WTC11 (cell line): Measurements from ENCODE around the gene HECTD4. TPM values are rescaled to one million over a fixed set of nuclear protein-coding genes. Genes with fewer than 3 reads are reported as not detected.

Source experiments
- ATAC-seq: fragments of 200-7000 bp; cut with Tn5 transposase; 2 replicates; pipeline ENCODE4 v1.10.0; 2021; ENCODE audit warnings: mild to moderate bottlenecking, moderate library complexity
- CTCF ChIA-PET: fragments of 300-600 bp; sonication (Branson Sonifier 250); formaldehyde crosslinking; loops from one replicate; lab custom pipeline; 2021; ENCODE audit warnings: antibody characterized with exemption; lab: Charles Lee
- POLR2A ChIA-PET: fragments of 350-600 bp; sonication (Branson Sonifier 250); formaldehyde crosslinking; loops from one replicate; lab custom pipeline; 2021; ENCODE audit warnings: antibody characterized with exemption; lab: Charles Lee
- DNase-seq: peaks from one replicate; pipeline ENCODE4 v3.0.0; 2021; ENCODE audit warnings: low spot score
- H3K27ac Mint-ChIP-seq: 2 replicates; pipeline ENCODE4 v1.8.0; 2021; ENCODE audit warnings: mixed read lengths
- H3K27me3 Mint-ChIP-seq: 2 replicates; pipeline ENCODE4 v1.8.0; 2021; ENCODE audit warnings: low read depth, mild to moderate bottlenecking, moderate library complexity, mixed read lengths
- H3K36me3 Mint-ChIP-seq: 2 replicates; pipeline ENCODE4 v1.8.0; 2021; ENCODE audit warnings: mixed read lengths
- H3K4me1 Mint-ChIP-seq: 2 replicates; pipeline ENCODE4 v1.8.0; 2022; ENCODE audit warnings: mixed read lengths
- H3K4me3 Mint-ChIP-seq: 2 replicates; pipeline ENCODE4 v1.8.0; 2021; ENCODE audit warnings: mild to moderate bottlenecking, moderate library complexity, mixed read lengths
- H3K9me3 Mint-ChIP-seq: 2 replicates; pipeline ENCODE4 v1.8.0; 2021; ENCODE audit warnings: mixed read lengths
- CREB1 ChIP-seq: sonication (generic); formaldehyde crosslinking; IDR thresholded peaks from 2 replicates; pipeline ENCODE4 v1.8.0; 2023; ENCODE audit warnings: mild to moderate bottlenecking, missing genetic modification reagents
- FOXJ3 ChIP-seq: sonication (generic); formaldehyde crosslinking; IDR thresholded peaks from 2 replicates; pipeline ENCODE4 v1.9.0; 2021; ENCODE audit warnings: missing genetic modification reagents, mild to moderate bottlenecking, borderline replicate concordance
- GABPB1 ChIP-seq: sonication (generic); formaldehyde crosslinking; IDR thresholded peaks from 2 replicates; pipeline ENCODE4 v1.8.1; 2023; ENCODE audit warnings: mild to moderate bottlenecking, missing genetic modification reagents
- HMGA2 ChIP-seq: fragments of 250-450 bp; sonication (Bioruptor Pico); IDR thresholded peaks from 2 replicates; pipeline ENCODE4 v1.4.0; 2021; ENCODE audit warnings: mild to moderate bottlenecking, moderate library complexity
- NFATC4 ChIP-seq: fragments of 250-450 bp; sonication (Bioruptor Pico); IDR thresholded peaks from 2 replicates; pipeline ENCODE4 v1.9.0; 2021; ENCODE audit warnings: mild to moderate bottlenecking
- NR2C2 ChIP-seq: sonication (generic); formaldehyde crosslinking; IDR thresholded peaks from 2 replicates; pipeline ENCODE4 v1.8.0; 2022; ENCODE audit warnings: mild to moderate bottlenecking, missing genetic modification reagents
- RORB ChIP-seq: fragments of 250-450 bp; sonication (Bioruptor Pico); IDR thresholded peaks from 2 replicates; pipeline ENCODE4 v1.9.0; 2021; ENCODE audit warnings: mild to moderate bottlenecking
- TP53 ChIP-seq: sonication (generic); formaldehyde crosslinking; IDR thresholded peaks from 2 replicates; pipeline ENCODE4 v1.8.1; 2023; ENCODE audit warnings: mild to moderate bottlenecking, missing genetic modification reagents
- ZNF138 ChIP-seq: sonication (generic); formaldehyde crosslinking; conservative IDR thresholded peaks from 2 replicates; pipeline ENCODE4 v1.8.1; 2022; ENCODE audit warnings: mild to moderate bottlenecking, moderate library complexity, missing genetic modification reagents
- ZNF416 ChIP-seq: fragments of 250-450 bp; sonication (Bioruptor Pico); IDR thresholded peaks from 2 replicates; pipeline ENCODE4 v1.9.0; 2021; ENCODE audit warnings: mild to moderate bottlenecking, inconsistent platforms
- total RNA-seq: library from RNA; stranded (reverse); gene quantifications from 3 replicates; pipeline ENCODE4 v1.2.3, GENCODE V29; 2021
- TF ChIP-seq, protein P1 (sequence below): sonication (generic); formaldehyde crosslinking; IDR thresholded peaks from 2 replicates; pipeline ENCODE4 v1.8.1; 2023; ENCODE audit warnings: mild to moderate bottlenecking, missing genetic modification reagents, moderate library complexity
- TF ChIP-seq, protein P2 (sequence below): sonication (generic); formaldehyde crosslinking; IDR thresholded peaks from 2 replicates; pipeline ENCODE4 v1.8.1; 2023; ENCODE audit warnings: mild to moderate bottlenecking, missing genetic modification reagents
- TF ChIP-seq, protein P3 (sequence below): sonication (generic); formaldehyde crosslinking; IDR thresholded peaks from 2 replicates; pipeline ENCODE4 v1.8.1; 2023; ENCODE audit warnings: mild to moderate bottlenecking, moderate library complexity, missing genetic modification reagents
- TF ChIP-seq, protein P4 (sequence below): fragments of 250-450 bp; sonication (Bioruptor Pico); IDR thresholded peaks from 2 replicates; pipeline ENCODE4 v1.9.0; 2021; ENCODE audit warnings: mild to moderate bottlenecking, borderline replicate concordance
- TF ChIP-seq, protein P5 (sequence below): sonication (generic); formaldehyde crosslinking; IDR thresholded peaks from 2 replicates; pipeline ENCODE4 v1.8.0; 2023; ENCODE audit warnings: mild to moderate bottlenecking, missing genetic modification reagents
- TF ChIP-seq, protein P6 (sequence below): sonication (generic); formaldehyde crosslinking; IDR thresholded peaks from 2 replicates; pipeline ENCODE4 v1.8.0; 2022; ENCODE audit warnings: missing genetic modification reagents
- TF ChIP-seq, protein P7 (sequence below): sonication (generic); formaldehyde crosslinking; IDR thresholded peaks from 2 replicates; pipeline ENCODE4 v1.8.1; 2022; ENCODE audit warnings: missing genetic modification reagents, borderline replicate concordance

Gene HECTD4
- total RNA-seq, 1 experiment from 2014 or later = 31.7 TPM

DNA sequence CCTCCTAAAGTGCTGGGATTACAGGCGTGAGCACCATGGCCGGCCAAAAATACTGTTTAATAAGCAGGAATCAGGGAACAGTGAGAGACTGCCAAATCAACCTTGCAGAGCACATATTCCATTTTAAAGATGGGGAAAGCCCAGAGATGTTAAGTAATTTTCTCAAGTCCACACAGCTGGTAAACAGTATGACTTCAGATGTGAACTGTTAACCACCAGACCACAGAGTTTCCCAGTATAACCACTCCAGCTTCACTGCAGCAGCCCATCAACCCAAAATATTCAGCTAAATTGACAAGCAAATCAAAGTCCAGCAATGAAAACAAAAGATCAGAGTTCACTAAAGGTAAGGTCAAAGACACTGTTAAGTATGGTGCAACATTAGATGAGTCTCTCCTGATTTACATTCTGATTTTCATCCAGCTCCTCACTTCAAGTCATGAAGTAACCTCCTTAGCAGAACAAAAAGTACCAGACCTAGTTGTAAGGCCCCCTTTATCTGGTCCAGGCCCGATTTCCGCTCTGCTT is 174.8 kb downstream of the HECTD4 start:
- H3K27me3 Mint-ChIP-seq = no peaks in the 10 kb centered on the region
- TF ChIP-seq, protein P1, sequence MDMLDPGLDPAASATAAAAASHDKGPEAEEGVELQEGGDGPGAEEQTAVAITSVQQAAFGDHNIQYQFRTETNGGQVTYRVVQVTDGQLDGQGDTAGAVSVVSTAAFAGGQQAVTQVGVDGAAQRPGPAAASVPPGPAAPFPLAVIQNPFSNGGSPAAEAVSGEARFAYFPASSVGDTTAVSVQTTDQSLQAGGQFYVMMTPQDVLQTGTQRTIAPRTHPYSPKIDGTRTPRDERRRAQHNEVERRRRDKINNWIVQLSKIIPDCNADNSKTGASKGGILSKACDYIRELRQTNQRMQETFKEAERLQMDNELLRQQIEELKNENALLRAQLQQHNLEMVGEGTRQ (CRISPR knock-in tag) = no peak
- TF ChIP-seq, protein P2, sequence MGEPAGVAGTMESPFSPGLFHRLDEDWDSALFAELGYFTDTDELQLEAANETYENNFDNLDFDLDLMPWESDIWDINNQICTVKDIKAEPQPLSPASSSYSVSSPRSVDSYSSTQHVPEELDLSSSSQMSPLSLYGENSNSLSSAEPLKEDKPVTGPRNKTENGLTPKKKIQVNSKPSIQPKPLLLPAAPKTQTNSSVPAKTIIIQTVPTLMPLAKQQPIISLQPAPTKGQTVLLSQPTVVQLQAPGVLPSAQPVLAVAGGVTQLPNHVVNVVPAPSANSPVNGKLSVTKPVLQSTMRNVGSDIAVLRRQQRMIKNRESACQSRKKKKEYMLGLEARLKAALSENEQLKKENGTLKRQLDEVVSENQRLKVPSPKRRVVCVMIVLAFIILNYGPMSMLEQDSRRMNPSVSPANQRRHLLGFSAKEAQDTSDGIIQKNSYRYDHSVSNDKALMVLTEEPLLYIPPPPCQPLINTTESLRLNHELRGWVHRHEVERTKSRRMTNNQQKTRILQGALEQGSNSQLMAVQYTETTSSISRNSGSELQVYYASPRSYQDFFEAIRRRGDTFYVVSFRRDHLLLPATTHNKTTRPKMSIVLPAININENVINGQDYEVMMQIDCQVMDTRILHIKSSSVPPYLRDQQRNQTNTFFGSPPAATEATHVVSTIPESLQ (CRISPR knock-in tag) = no peak
- TF ChIP-seq NFATC4 (CRISPR knock-in tag) = no peak
- TF ChIP-seq, all 79 proteins: peak for 0
- Mint-ChIP-seq H3K4me1 (no peaks in the 10 kb centered on the region), H3K27ac (no peak overlapping the region), H3K9me3 (no peaks in the 10 kb centered on the region), H3K4me3 (no peak overlapping the region), H3K36me3 (peaks cover 42% of the 10 kb centered on the region)
- ATAC-seq = no peak
- POLR2A ChIA-PET = no interaction called here
- CTCF ChIA-PET = interaction anchor here (2.4 kb wide), 1 partner anchor 9 kb away, joined by 7 read pairs; no protein-coding TSS in a partner anchor
- DNase-seq = no peak

DNA sequence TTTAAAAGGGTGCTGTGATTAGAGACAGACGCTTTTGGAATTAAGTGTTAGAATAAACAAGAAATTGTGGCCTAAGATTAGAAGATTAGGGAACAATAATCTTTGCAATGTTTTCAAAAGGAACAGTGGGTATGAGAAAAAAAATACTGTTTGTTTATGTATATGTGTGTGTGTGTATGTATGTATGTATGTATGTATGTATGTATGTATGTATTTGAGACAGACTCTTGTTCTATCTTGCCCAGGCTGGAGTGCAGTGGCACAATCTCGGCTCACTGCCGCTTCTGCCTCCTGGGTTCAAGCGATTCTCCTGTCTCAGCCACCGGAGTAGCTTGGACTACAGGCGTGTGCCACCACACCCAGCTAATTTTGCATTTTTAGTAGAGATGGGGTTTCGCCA is 175.3 kb downstream of the HECTD4 start:
- Mint-ChIP-seq H3K27me3 (no peaks in the 10 kb centered on the region), H3K4me1 (no peaks in the 10 kb centered on the region), H3K4me3 (no peak overlapping the region), H3K9me3 (no peaks in the 10 kb centered on the region), H3K27ac (no peak overlapping the region), H3K36me3 (peaks cover 36% of the 10 kb centered on the region)
- no peak for DNase-seq
- CTCF ChIA-PET = interaction anchor here (2.4 kb wide), 1 partner anchor 9 kb away, joined by 7 read pairs; no protein-coding TSS in a partner anchor
- ATAC-seq = no peak
- POLR2A ChIA-PET = interaction anchor here (0.6 kb wide), 1 partner anchor 13 kb away, joined by 4 read pairs; no protein-coding TSS in a partner anchor
- TF ChIP-seq, protein P3, sequence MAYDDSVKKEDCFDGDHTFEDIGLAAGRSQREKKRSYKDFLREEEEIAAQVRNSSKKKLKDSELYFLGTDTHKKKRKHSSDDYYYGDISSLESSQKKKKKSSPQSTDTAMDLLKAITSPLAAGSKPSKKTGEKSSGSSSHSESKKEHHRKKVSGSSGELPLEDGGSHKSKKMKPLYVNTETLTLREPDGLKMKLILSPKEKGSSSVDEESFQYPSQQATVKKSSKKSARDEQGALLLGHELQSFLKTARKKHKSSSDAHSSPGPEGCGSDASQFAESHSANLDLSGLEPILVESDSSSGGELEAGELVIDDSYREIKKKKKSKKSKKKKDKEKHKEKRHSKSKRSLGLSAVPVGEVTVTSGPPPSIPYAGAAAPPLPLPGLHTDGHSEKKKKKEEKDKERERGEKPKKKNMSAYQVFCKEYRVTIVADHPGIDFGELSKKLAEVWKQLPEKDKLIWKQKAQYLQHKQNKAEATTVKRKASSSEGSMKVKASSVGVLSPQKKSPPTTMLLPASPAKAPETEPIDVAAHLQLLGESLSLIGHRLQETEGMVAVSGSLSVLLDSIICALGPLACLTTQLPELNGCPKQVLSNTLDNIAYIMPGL (CRISPR knock-in tag) = no peak
- no peak for TF ChIP-seq HMGA2 (CRISPR knock-in tag)
- TF ChIP-seq, protein P4, sequence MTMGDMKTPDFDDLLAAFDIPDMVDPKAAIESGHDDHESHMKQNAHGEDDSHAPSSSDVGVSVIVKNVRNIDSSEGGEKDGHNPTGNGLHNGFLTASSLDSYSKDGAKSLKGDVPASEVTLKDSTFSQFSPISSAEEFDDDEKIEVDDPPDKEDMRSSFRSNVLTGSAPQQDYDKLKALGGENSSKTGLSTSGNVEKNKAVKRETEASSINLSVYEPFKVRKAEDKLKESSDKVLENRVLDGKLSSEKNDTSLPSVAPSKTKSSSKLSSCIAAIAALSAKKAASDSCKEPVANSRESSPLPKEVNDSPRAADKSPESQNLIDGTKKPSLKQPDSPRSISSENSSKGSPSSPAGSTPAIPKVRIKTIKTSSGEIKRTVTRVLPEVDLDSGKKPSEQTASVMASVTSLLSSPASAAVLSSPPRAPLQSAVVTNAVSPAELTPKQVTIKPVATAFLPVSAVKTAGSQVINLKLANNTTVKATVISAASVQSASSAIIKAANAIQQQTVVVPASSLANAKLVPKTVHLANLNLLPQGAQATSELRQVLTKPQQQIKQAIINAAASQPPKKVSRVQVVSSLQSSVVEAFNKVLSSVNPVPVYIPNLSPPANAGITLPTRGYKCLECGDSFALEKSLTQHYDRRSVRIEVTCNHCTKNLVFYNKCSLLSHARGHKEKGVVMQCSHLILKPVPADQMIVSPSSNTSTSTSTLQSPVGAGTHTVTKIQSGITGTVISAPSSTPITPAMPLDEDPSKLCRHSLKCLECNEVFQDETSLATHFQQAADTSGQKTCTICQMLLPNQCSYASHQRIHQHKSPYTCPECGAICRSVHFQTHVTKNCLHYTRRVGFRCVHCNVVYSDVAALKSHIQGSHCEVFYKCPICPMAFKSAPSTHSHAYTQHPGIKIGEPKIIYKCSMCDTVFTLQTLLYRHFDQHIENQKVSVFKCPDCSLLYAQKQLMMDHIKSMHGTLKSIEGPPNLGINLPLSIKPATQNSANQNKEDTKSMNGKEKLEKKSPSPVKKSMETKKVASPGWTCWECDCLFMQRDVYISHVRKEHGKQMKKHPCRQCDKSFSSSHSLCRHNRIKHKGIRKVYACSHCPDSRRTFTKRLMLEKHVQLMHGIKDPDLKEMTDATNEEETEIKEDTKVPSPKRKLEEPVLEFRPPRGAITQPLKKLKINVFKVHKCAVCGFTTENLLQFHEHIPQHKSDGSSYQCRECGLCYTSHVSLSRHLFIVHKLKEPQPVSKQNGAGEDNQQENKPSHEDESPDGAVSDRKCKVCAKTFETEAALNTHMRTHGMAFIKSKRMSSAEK = no peak
- no peak for TF ChIP-seq FOXJ3
- TF ChIP-seq TP53 = no peak
- TF ChIP-seq, protein P5, sequence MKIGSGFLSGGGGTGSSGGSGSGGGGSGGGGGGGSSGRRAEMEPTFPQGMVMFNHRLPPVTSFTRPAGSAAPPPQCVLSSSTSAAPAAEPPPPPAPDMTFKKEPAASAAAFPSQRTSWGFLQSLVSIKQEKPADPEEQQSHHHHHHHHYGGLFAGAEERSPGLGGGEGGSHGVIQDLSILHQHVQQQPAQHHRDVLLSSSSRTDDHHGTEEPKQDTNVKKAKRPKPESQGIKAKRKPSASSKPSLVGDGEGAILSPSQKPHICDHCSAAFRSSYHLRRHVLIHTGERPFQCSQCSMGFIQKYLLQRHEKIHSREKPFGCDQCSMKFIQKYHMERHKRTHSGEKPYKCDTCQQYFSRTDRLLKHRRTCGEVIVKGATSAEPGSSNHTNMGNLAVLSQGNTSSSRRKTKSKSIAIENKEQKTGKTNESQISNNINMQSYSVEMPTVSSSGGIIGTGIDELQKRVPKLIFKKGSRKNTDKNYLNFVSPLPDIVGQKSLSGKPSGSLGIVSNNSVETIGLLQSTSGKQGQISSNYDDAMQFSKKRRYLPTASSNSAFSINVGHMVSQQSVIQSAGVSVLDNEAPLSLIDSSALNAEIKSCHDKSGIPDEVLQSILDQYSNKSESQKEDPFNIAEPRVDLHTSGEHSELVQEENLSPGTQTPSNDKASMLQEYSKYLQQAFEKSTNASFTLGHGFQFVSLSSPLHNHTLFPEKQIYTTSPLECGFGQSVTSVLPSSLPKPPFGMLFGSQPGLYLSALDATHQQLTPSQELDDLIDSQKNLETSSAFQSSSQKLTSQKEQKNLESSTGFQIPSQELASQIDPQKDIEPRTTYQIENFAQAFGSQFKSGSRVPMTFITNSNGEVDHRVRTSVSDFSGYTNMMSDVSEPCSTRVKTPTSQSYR (CRISPR knock-in tag) = no peak
- no peak for TF ChIP-seq GABPB1 (CRISPR knock-in tag)
- no peak for TF ChIP-seq ZNF416
- TF ChIP-seq, protein P6, sequence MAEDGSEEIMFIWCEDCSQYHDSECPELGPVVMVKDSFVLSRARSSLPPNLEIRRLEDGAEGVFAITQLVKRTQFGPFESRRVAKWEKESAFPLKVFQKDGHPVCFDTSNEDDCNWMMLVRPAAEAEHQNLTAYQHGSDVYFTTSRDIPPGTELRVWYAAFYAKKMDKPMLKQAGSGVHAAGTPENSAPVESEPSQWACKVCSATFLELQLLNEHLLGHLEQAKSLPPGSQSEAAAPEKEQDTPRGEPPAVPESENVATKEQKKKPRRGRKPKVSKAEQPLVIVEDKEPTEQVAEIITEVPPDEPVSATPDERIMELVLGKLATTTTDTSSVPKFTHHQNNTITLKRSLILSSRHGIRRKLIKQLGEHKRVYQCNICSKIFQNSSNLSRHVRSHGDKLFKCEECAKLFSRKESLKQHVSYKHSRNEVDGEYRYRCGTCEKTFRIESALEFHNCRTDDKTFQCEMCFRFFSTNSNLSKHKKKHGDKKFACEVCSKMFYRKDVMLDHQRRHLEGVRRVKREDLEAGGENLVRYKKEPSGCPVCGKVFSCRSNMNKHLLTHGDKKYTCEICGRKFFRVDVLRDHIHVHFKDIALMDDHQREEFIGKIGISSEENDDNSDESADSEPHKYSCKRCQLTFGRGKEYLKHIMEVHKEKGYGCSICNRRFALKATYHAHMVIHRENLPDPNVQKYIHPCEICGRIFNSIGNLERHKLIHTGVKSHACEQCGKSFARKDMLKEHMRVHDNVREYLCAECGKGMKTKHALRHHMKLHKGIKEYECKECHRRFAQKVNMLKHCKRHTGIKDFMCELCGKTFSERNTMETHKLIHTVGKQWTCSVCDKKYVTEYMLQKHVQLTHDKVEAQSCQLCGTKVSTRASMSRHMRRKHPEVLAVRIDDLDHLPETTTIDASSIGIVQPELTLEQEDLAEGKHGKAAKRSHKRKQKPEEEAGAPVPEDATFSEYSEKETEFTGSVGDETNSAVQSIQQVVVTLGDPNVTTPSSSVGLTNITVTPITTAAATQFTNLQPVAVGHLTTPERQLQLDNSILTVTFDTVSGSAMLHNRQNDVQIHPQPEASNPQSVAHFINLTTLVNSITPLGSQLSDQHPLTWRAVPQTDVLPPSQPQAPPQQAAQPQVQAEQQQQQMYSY (CRISPR knock-in tag) = no peak
- TF ChIP-seq, protein P7, sequence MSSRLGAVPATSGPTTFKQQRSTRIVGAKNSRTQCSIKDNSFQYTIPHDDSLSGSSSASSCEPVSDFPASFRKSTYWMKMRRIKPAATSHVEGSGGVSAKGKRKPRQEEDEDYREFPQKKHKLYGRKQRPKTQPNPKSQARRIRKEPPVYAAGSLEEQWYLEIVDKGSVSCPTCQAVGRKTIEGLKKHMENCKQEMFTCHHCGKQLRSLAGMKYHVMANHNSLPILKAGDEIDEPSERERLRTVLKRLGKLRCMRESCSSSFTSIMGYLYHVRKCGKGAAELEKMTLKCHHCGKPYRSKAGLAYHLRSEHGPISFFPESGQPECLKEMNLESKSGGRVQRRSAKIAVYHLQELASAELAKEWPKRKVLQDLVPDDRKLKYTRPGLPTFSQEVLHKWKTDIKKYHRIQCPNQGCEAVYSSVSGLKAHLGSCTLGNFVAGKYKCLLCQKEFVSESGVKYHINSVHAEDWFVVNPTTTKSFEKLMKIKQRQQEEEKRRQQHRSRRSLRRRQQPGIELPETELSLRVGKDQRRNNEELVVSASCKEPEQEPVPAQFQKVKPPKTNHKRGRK = no peak
- no peak for TF ChIP-seq ZNF138 (CRISPR knock-in tag)
- TF ChIP-seq CREB1 (CRISPR knock-in tag) = no peak
- TF ChIP-seq NR2C2 = no peak
- no peak for TF ChIP-seq RORB (CRISPR knock-in tag)
